Gastrocnemius medialis (tissue), 4 donors: ENCODE measurements around the gene PLPP1.

Experiments used
- POLR2A ChIP-seq, 2 donors: fragments of 450-650 bp; IDR thresholded peaks; one replicate each; pipeline ENCODE4 v1.6.1; 2017; ENCODE audit warnings: antibody characterized with exemption in 2 of 2, mild to moderate bottlenecking in 2 of 2, moderate library complexity in 2 of 2
- TF ChIP-seq, protein P1 (sequence below), 5 experiments: fragments of 450-650 bp in 3 of 5; fragments of 200-600 bp in 2 of 5; sonication (generic) in 2 of 5; IDR thresholded peaks in 4 of 5; conservative IDR thresholded peaks in 1 of 5; 1 replicate in 4 of 5; 2 replicates in 1 of 5; pipeline ENCODE4 v1.5.1; 2016 to 2019; ENCODE audit warnings: antibody characterized with exemption in 5 of 5, mild to moderate bottlenecking in 3 of 5, moderate library complexity in 3 of 5

DNA sequence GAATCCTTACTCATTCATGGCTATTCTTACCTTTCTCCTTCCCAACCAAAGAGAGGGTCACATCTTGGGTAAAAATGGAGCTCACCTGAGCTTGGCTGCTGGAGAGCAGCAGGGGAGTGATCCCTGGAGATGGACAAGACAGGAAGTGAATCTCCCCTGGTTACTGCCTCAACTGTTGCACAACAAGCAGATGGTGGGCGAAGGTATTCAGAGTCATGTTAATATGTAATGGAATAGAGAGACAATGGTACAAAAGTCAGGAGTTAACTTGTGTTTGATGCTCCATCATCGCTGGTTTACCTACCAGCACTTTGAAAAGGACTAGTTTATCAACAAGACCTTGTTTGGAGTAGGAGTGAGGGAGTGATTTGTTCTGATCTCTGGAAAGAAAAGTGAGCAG lies 13.0 kb upstream of the PLPP1 start:
- TF ChIP-seq, protein P1, sequence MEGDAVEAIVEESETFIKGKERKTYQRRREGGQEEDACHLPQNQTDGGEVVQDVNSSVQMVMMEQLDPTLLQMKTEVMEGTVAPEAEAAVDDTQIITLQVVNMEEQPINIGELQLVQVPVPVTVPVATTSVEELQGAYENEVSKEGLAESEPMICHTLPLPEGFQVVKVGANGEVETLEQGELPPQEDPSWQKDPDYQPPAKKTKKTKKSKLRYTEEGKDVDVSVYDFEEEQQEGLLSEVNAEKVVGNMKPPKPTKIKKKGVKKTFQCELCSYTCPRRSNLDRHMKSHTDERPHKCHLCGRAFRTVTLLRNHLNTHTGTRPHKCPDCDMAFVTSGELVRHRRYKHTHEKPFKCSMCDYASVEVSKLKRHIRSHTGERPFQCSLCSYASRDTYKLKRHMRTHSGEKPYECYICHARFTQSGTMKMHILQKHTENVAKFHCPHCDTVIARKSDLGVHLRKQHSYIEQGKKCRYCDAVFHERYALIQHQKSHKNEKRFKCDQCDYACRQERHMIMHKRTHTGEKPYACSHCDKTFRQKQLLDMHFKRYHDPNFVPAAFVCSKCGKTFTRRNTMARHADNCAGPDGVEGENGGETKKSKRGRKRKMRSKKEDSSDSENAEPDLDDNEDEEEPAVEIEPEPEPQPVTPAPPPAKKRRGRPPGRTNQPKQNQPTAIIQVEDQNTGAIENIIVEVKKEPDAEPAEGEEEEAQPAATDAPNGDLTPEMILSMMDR (IDR thresholded peaks at IDR 0.05 in 4 of 5, conservative IDR thresholded peaks at IDR 0.05 in 1 of 5) = no peak
- TF ChIP-seq POLR2A (IDR thresholded peaks at IDR 0.05) = no peak
